Measurements from ENCODE around the gene TNS3.

The TNS3 gene

DNA sequence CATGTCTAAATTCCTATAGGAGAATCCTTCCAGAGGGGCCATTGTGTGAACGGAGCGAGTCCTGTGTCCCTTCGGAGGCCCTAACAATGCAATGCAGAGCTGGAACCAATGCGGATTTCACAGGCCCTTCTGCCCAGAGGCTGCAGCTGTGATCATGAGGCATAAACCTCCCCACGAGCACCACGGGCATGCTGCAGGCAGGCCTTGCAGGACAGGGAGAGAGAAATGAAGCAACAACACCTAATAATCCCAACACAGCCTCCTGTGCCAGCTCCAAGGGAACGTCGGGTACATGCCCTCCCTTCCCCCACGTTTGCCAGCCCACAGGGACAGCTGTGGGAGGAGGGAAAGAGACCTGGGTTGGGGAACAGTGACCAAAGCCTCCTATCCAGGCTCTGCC, 74.4 kb downstream of the TNS3 start:
- no peak overlapping the region for H3K9ac ChIP-seq (ENCODE audit: low read length)
- no peak overlapping the region for H3K4me2 ChIP-seq (ENCODE audit: low read depth, low read length)
- H3K9me2 ChIP-seq (replicated peaks; ENCODE audit: insufficient read depth, low read length): no peaks in the 10 kb centered on the region
- H3K27me3 ChIP-seq (replicated peaks; ENCODE audit: insufficient read depth, low read length): no peaks in the 10 kb centered on the region
- no peak for TF ChIP-seq EZH2phosphoT487 (IDR thresholded peaks at IDR 0.05; ENCODE audit: low read length)
- TF ChIP-seq EZH2 (optimal IDR thresholded peaks at IDR 0.05; ENCODE audit: low read depth, low read length): no peak
- TF ChIP-seq, protein P1, sequence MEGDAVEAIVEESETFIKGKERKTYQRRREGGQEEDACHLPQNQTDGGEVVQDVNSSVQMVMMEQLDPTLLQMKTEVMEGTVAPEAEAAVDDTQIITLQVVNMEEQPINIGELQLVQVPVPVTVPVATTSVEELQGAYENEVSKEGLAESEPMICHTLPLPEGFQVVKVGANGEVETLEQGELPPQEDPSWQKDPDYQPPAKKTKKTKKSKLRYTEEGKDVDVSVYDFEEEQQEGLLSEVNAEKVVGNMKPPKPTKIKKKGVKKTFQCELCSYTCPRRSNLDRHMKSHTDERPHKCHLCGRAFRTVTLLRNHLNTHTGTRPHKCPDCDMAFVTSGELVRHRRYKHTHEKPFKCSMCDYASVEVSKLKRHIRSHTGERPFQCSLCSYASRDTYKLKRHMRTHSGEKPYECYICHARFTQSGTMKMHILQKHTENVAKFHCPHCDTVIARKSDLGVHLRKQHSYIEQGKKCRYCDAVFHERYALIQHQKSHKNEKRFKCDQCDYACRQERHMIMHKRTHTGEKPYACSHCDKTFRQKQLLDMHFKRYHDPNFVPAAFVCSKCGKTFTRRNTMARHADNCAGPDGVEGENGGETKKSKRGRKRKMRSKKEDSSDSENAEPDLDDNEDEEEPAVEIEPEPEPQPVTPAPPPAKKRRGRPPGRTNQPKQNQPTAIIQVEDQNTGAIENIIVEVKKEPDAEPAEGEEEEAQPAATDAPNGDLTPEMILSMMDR (IDR thresholded peaks at IDR 0.05; ENCODE audit: low read length): no peak
- no peaks in the 10 kb centered on the region for H3K4me1 ChIP-seq (ENCODE audit: low read length)
- no peaks in the 10 kb centered on the region for H3K36me3 ChIP-seq (replicated peaks; ENCODE audit: insufficient read depth, low read length)
- H3F3A ChIP-seq (ENCODE audit: insufficient read depth, low read length): no peaks in the 10 kb centered on the region
- peaks cover 9% of the 10 kb centered on the region; the same call in 1 of the 2 replicates for H3K79me2 ChIP-seq (ENCODE audit: low read length)
- H3K9me3 ChIP-seq (replicated peaks; ENCODE audit: insufficient read depth, low read length): no peaks in the 10 kb centered on the region
- no peak overlapping the region for H2AFZ ChIP-seq (ENCODE audit: low read length)
- H3K27ac ChIP-seq (ENCODE audit: low read length): no peak overlapping the region
- no peak for DNase-seq
- no peak overlapping the region for H3K4me3 ChIP-seq (ENCODE audit: low read length)
- no peaks in the 10 kb centered on the region for H4K20me1 ChIP-seq (ENCODE audit: insufficient read depth, low read length)

DNA sequence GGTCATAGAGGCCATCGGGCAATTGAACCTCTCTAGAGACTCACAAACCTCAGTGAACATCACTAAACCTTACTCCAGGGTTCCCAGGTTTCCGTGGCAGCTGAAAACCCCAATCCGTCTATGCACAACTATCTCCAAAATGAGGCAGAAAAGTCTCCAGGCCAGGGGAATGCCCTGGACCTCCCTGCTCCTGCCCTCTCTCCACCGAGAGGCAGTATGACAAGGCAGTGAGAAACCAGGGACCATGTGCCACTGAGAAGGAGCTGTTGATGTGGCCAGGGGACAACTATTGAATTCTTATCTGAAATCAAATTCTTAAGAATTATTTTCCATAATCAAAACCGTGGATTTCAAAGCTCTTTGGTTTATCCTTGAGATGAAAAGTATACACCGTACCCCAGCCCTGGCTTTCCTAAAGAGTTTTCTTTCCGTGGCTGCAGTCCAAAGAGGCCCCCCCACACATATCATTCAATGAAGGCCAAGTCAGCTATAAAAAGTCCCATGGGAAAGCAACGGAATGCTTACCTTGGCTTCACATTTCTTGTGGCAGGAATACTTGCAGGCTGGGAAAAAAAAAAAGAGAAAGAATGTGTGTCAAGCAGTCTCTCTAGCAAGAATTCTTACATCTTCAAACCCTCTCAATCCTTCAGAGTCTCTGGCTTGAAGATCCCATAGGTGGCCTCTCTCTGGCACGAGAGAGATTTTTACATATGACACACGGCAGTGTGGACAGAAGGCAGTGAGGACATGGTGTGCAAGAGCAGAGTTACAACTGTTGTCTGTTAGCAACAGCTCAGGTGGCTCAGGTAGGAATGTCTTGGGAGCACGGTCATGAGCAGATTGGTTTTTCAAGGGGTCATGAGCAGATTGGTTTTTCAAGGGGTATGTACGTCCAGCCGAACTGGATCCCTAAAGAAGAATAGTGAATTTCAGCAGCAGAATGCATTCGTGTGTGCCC, 75.2 kb downstream of the TNS3 start:
- H2AFZ ChIP-seq (ENCODE audit: low read length): no peak overlapping the region
- no peak overlapping the region for H3K4me3 ChIP-seq (ENCODE audit: low read length)
- peaks cover 12% of the 10 kb centered on the region for H3K79me2 ChIP-seq (ENCODE audit: low read length)
- H3K9me2 ChIP-seq (replicated peaks; ENCODE audit: insufficient read depth, low read length): no peaks in the 10 kb centered on the region
- no peaks in the 10 kb centered on the region for H3K9me3 ChIP-seq (replicated peaks; ENCODE audit: insufficient read depth, low read length)
- H3K27ac ChIP-seq (ENCODE audit: low read length): no peak overlapping the region
- no peaks in the 10 kb centered on the region for H3K36me3 ChIP-seq (replicated peaks; ENCODE audit: insufficient read depth, low read length)
- no peaks in the 10 kb centered on the region for H3F3A ChIP-seq (ENCODE audit: insufficient read depth, low read length)
- H3K27me3 ChIP-seq (replicated peaks; ENCODE audit: insufficient read depth, low read length): no peaks in the 10 kb centered on the region
- no peaks in the 10 kb centered on the region for H4K20me1 ChIP-seq (ENCODE audit: insufficient read depth, low read length)
- no peak for TF ChIP-seq EZH2 (optimal IDR thresholded peaks at IDR 0.05; ENCODE audit: low read depth, low read length)
- TF ChIP-seq, protein P1 (IDR thresholded peaks at IDR 0.05; ENCODE audit: low read length): no peak
- TF ChIP-seq EZH2phosphoT487 (IDR thresholded peaks at IDR 0.05; ENCODE audit: low read length): no peak
- DNase-seq: no peak
- no peak overlapping the region for H3K4me2 ChIP-seq (ENCODE audit: low read depth, low read length)
- H3K4me1 ChIP-seq (ENCODE audit: low read length): no peaks in the 10 kb centered on the region
- H3K9ac ChIP-seq (ENCODE audit: low read length): no peak overlapping the region

DNA sequence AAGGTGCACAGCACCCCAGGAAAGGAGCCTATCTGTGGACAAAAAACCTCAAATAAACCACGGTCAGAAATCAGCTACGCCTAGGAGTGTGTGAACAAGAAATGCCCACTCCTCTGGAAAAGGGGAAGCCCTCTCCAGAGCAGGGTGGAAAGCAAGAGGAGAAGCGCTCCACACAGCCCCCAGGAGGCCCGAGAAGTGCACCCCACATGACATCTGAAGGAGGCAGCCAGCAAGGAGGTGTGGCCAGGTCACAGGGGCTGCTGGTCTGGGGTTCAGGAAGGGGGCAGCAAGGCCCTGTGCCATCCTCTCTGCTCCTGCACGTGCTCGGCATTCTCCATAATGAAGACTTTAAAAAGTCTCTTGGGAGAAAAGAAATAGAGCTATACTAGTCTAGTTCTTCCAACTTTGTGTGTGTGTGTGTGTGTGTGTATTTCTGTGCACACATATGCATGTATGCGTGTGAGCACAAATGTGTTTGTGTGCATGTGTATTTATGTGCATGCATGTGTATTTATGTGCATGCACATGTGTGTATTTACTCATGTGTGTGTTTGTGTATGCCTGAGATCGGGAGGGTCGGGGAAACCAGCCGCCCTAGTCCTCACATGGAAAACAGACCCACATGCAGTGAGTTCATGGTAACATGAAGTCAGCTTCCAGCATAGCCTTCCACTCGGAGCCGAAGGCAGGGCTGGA, 76.5 kb downstream of the TNS3 start:
- Histone ChIP-seq H4K20me1 (ENCODE audit: insufficient read depth, low read length) (no peaks in the 10 kb centered on the region), H3K9ac (ENCODE audit: low read length) (no peak overlapping the region), H3K36me3 (replicated peaks; ENCODE audit: insufficient read depth, low read length) (no peaks in the 10 kb centered on the region), H3K79me2 (ENCODE audit: low read length) (peaks cover 18% of the 10 kb centered on the region), H3K4me1 (ENCODE audit: low read length) (no peaks in the 10 kb centered on the region), H3K9me2 (replicated peaks; ENCODE audit: insufficient read depth, low read length) (no peaks in the 10 kb centered on the region), H3K9me3 (replicated peaks; ENCODE audit: insufficient read depth, low read length) (no peaks in the 10 kb centered on the region), H3K4me3 (ENCODE audit: low read length) (no peak overlapping the region), H3F3A (ENCODE audit: insufficient read depth, low read length) (no peaks in the 10 kb centered on the region), H2AFZ (ENCODE audit: low read length) (no peak overlapping the region), H3K27me3 (replicated peaks; ENCODE audit: insufficient read depth, low read length) (no peaks in the 10 kb centered on the region), H3K27ac (ENCODE audit: low read length) (no peak overlapping the region), H3K4me2 (ENCODE audit: low read depth, low read length) (no peak overlapping the region)
- no peak for TF ChIP-seq EZH2 (optimal IDR thresholded peaks at IDR 0.05; ENCODE audit: low read depth, low read length)
- no peak for TF ChIP-seq EZH2phosphoT487 (IDR thresholded peaks at IDR 0.05; ENCODE audit: low read length)
- TF ChIP-seq, protein P1 (IDR thresholded peaks at IDR 0.05; ENCODE audit: low read length): no peak
- no peak for DNase-seq
